CD4-positive, alpha-beta T cell (primary cell): Measurements from ENCODE around the gene LRRC57. TPM values are rescaled to one million over a fixed set of nuclear protein-coding genes. Genes with fewer than 3 reads are reported as not detected.

Source experiments
- ATAC-seq: fragments of 200-7000 bp; cut with Tn5 transposase; one replicate; pipeline ENCODE4 v1.10.0; 2022; ENCODE audit warnings: mild to moderate bottlenecking; ENCODE audit not compliant: poor library complexity
- CTCF ChIA-PET: fragments of 350-600 bp; sonication (Branson Sonifier 250); formaldehyde crosslinking; loops from one replicate; lab custom pipeline; 2021; ENCODE audit warnings: antibody characterized with exemption, inconsistent platforms; lab: Charles Lee
- POLR2A ChIA-PET: fragments of 350-600 bp; sonication (Branson Sonifier 250); formaldehyde crosslinking; loops from one replicate; lab custom pipeline; 2021; ENCODE audit warnings: antibody characterized with exemption, inconsistent platforms; lab: Charles Lee
- DNase-seq, 14 experiments: peaks; one replicate each; pipeline ENCODE4 v3.0.0-alpha.2; 2013 to 2020; ENCODE audit warnings: mixed read lengths in 2 of 14
- H3K27ac ChIP-seq, 2 donors: one replicate each; pipeline versions ENCODE4 v1.5.1 to v1.7.0; 2013; ENCODE audit warnings: low read length in 2 of 2, low read depth in 1 of 2, mild to moderate bottlenecking in 1 of 2
- H3K27me3 ChIP-seq, 2 experiments: 1 replicate in 1 of 2; 2 replicates in 1 of 2; pipeline versions ENCODE4 v1.6.1 to v1.7.0; 2013; ENCODE audit warnings: low read length in 2 of 2, control low read depth in 1 of 2, mild to moderate bottlenecking in 1 of 2, moderate library complexity in 1 of 2; ENCODE audit not compliant: insufficient read depth in 2 of 2, control insufficient read depth in 1 of 2
- H3K36me3 ChIP-seq: one replicate; pipeline ENCODE4 v1.6.1; 2013; ENCODE audit warnings: low read length, control low read depth; ENCODE audit not compliant: insufficient read depth
- H3K4me1 ChIP-seq: one replicate; pipeline ENCODE4 v1.6.1; 2013; ENCODE audit warnings: low read length, control low read depth; ENCODE audit not compliant: insufficient read depth
- H3K4me3 ChIP-seq: one replicate; pipeline ENCODE4 v1.5.1; 2013; ENCODE audit warnings: mild to moderate bottlenecking, low read length, moderate library complexity
- H3K9me3 ChIP-seq, 2 experiments: 1 replicate in 1 of 2; 2 replicates in 1 of 2; pipeline versions ENCODE4 v1.6.1 to v1.7.0; 2013; ENCODE audit warnings: low read length in 2 of 2, mild to moderate bottlenecking in 2 of 2, control low read depth in 1 of 2, moderate library complexity in 1 of 2; ENCODE audit not compliant: control insufficient read depth in 1 of 2, insufficient read depth in 1 of 2
- H3K27ac Mint-ChIP-seq: one replicate; pipeline ENCODE4 v1.8.0; 2020; ENCODE audit warnings: mixed read lengths
- H3K27me3 Mint-ChIP-seq: one replicate; pipeline ENCODE4 v1.8.0; 2021; ENCODE audit warnings: mixed read lengths
- H3K36me3 Mint-ChIP-seq: one replicate; pipeline ENCODE4 v1.8.0; 2021; ENCODE audit warnings: low read depth, mixed read lengths
- H3K4me1 Mint-ChIP-seq: one replicate; pipeline ENCODE4 v1.8.0; 2021; ENCODE audit warnings: low read depth, mixed read lengths
- H3K4me3 Mint-ChIP-seq: one replicate; pipeline ENCODE4 v1.8.0; 2020; ENCODE audit warnings: mild to moderate bottlenecking, mixed read lengths
- H3K9me3 Mint-ChIP-seq: one replicate; pipeline ENCODE4 v1.8.0; 2020; ENCODE audit warnings: mixed read lengths
- intact Hi-C, 2 experiments: fragments of 100-400 bp; cut with DNase I in 1 of 2; cut with micrococcal nuclease in 1 of 2; formaldehyde crosslinking; loops; one replicate each; pipeline versions ENCODE4 v1.15.1 to v1.9.0; 2023 to 2025; cut with DNase I, micrococcal nuclease
- total RNA-seq, 174 experiments: library from RNA in 2 of 174; stranded (reverse) in 2 of 174; gene quantifications; one replicate each; pipeline ENCODE4 v1.2.3 and lab custom pipeline; 2021 to 2026
- TF ChIP-seq, protein P1 (sequence below): fragments of 200-600 bp; IDR thresholded peaks from one replicate; pipeline ENCODE4 v1.8.0; 2022; ENCODE audit warnings: antibody characterized with exemption, mild to moderate bottlenecking

Gene LRRC57
- total RNA-seq, 2 experiments from 2014 or later, result 25.8 to 29.6 TPM

DNA sequence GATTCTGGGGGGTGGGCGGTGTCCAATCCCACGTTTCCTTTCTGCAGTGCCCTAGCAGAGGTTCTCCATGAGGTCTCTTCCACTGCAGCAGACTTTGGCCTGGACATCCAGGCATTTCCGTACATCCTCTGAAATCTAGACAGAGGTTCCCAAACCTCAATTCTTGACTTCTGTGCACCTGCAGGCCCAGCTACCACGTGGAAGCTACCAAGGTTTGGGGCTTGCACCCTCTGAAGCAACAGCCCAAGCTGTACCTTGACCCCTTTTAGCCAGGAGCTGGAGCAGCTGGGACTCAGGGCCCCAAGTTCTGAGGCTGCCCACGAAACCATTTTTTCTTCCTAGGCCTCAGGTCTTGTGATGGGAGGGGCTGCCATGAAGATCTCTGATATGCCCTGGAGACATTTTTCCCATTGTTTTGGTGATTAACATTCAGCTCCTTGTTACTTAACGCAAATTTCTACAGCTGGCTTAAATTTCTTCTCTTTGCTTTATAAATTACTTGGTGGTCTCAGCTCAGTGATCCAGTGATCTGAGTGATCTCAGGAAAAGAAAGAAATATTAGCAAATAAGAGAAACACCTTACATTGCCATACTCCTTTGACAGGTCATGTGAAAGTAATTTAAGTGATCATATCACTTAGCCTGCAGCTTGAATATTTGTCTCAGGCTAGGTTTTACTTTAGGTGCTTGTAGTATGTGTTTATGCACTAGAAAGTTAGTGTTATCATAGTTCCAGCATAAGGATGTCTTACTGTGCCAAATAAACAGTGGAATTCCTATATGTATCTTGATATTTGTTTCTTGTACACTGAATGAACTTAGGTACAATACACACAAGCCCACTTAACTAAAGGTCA is 50.2 kb downstream of the LRRC57 start:
- intact Hi-C loops, result loop anchor here (5.0 to 10.0 kb wide), 6 partner anchors 74 to 626 kb away; partner anchors contain the start of genes CDAN1 (in 1 of the 2) and VPS39 (in 1 of the 2)
- Mint-ChIP-seq H3K9me3 (no peaks in the 10 kb centered on the region), H3K27me3 (no peaks in the 10 kb centered on the region), H3K36me3 (peaks cover 11% of the 10 kb centered on the region), H3K4me3 (peak overlapping the region; percentile 64), H3K27ac (peak overlapping the region; percentile 61), H3K4me1 (peaks cover 68% of the 10 kb centered on the region)
- peaks cover 35% of the 10 kb centered on the region for H3K4me1 ChIP-seq
- no peaks in the 10 kb centered on the region for H3K9me3 ChIP-seq
- ChIA-PET CTCF (no interaction called here), POLR2A (interaction anchor here (1.6 to 1.7 kb wide), 2 partner anchors 50 to 225 kb away, joined by 4 to 5 read pairs; partner anchors contain the start of genes GANC, HAUS2, LRRC57 and TMEM87A)
- H3K27ac ChIP-seq, result no peak overlapping the region
- TF ChIP-seq, protein P1, sequence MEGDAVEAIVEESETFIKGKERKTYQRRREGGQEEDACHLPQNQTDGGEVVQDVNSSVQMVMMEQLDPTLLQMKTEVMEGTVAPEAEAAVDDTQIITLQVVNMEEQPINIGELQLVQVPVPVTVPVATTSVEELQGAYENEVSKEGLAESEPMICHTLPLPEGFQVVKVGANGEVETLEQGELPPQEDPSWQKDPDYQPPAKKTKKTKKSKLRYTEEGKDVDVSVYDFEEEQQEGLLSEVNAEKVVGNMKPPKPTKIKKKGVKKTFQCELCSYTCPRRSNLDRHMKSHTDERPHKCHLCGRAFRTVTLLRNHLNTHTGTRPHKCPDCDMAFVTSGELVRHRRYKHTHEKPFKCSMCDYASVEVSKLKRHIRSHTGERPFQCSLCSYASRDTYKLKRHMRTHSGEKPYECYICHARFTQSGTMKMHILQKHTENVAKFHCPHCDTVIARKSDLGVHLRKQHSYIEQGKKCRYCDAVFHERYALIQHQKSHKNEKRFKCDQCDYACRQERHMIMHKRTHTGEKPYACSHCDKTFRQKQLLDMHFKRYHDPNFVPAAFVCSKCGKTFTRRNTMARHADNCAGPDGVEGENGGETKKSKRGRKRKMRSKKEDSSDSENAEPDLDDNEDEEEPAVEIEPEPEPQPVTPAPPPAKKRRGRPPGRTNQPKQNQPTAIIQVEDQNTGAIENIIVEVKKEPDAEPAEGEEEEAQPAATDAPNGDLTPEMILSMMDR, result no peak
- H3K4me3 ChIP-seq, result no peak overlapping the region
- DNase-seq, result no peak
- peaks cover 2% of the 10 kb centered on the region for H3K36me3 ChIP-seq
- ATAC-seq, result no peak
- no peaks in the 10 kb centered on the region for H3K27me3 ChIP-seq

DNA sequence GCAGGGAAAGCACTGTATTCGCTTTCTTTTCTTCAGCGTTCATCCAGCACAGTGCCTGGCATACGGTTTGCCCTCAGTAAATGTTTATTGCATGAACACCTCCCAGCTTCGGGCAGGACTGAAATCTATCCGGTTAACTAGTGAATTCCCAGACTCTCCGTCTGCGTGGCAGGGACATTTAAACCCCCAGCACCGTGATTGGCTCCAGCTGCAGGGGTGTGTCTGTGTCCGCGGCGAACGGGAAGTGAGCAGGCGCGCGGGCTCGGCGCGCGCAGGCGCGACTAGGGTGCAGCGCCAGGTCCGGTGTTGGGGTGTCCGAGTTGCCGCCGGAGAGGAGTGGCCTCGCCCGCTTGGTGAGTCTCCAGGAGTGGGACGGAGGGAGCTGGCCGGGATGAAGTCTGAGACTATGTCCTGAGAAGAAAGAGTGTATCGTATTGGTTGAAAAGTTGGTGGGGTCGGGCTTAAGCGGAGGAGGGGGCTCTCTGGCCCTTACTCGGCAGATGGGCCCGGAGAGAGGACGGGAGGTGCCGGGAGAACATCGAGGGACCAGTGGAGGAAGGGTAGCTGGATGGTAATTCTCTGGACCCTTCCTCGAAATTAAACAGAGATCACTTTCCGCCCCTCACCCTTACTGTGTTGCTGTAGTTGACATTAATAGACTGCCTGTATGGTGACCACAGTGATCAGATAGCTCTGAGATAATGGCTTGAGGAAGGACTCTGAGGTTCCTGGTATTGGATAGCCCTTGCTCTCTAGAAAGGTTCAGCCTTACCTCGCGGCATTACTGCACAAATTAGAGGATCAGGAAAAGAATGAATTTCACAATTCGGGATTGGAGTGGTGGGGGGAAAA is 53.0 kb downstream of the LRRC57 start, which contains the start of gene SNAP23:
Gene SNAP23 (plus strand): TSS at position 274 of the 852 bp plus-strand sequence. CDS start 16,213 bp downstream, outside the sequence.
- Histone ChIP-seq H3K9me3 (no peaks in the 10 kb centered on the region), H3K4me1 (peaks cover 52% of the 10 kb centered on the region), H3K36me3 (no peaks in the 10 kb centered on the region), H3K27me3 (no peaks in the 10 kb centered on the region), H3K27ac (peak within 1 kb of the TSS; percentile 64 to 70), H3K4me3 (peak within 1 kb of the TSS; percentile 98)
- H3K27me3 Mint-ChIP-seq, result no peaks in the 10 kb centered on the region
- TF ChIP-seq, protein P1, result no peak
- ChIA-PET CTCF (no interaction called here), POLR2A (interaction anchor here (0.7 to 2.1 kb wide), 10 partner anchors 10 to 721 kb away, joined by 3 to 18 read pairs (median 4); partner anchors contain the start of genes GANC, HAUS2, LRRC57 and MAPKBP1)
- H3K4me3 Mint-ChIP-seq, result peak within 1 kb of the TSS; percentile 98
- peak; percentile 92 for ATAC-seq
- H3K36me3 Mint-ChIP-seq, result peaks cover 18% of the 10 kb centered on the region
- H3K9me3 Mint-ChIP-seq, result no peaks in the 10 kb centered on the region
- peak within 1 kb of the TSS; percentile 94 for H3K27ac Mint-ChIP-seq
- intact Hi-C loops, result loop anchor here (2.0 to 10.0 kb wide), 7 partner anchors 77 to 629 kb away; partner anchors contain the start of genes CDAN1 (in 1 of the 2), GANC (in 1 of the 2), TMEM87A (in 1 of the 2) and VPS39 (in 1 of the 2)
- peak; percentile 59 to 91 (median 76) for DNase-seq
- peaks cover 75% of the 10 kb centered on the region for H3K4me1 Mint-ChIP-seq

DNA sequence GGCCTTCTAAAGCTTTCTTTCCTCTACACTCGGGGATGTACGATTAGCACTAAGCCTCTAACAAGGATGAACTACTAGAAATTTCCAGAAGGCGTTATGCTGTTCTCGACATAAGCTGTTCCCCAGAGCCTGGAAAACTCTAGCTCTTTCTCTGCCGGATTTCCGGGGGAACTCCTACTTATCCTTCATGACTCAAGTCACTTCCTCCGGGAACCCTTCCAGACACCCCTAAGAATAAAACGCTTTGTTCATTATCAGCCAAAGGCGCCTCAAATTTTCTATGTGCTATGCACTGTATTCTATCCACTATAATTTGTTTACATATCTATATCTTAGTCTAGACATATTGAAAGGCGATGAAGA is 53.6 kb downstream of the LRRC57 start:
- intact Hi-C loops, result loop anchor here (2.0 to 10.0 kb wide), 7 partner anchors 77 to 630 kb away; partner anchors contain the start of genes CDAN1 (in 1 of the 2), GANC (in 1 of the 2), TMEM87A (in 1 of the 2) and VPS39 (in 1 of the 2)
- H3K27me3 ChIP-seq, result no peaks in the 10 kb centered on the region

More for the DNA sequence above, 53.6 kb downstream of the LRRC57 start:
- H3K4me3 Mint-ChIP-seq, result peak overlapping the region; percentile 98
- ChIA-PET POLR2A (interaction anchor here (0.6 to 2.1 kb wide), 10 partner anchors 10 to 1329 kb away, joined by 3 to 18 read pairs (median 4); partner anchors contain the start of genes GANC, HAUS2, LRRC57 and MAPKBP1), CTCF (no interaction called here)
- H3K36me3 Mint-ChIP-seq, result peaks cover 23% of the 10 kb centered on the region
- H3K27ac Mint-ChIP-seq, result peak overlapping the region; percentile 94
- H3K4me1 ChIP-seq, result peaks cover 52% of the 10 kb centered on the region
- peaks cover 70% of the 10 kb centered on the region for H3K4me1 Mint-ChIP-seq
- no peaks in the 10 kb centered on the region for H3K9me3 Mint-ChIP-seq
- H3K4me3 ChIP-seq, result peak overlapping the region; percentile 98
- H3K27me3 Mint-ChIP-seq, result no peaks in the 10 kb centered on the region
- H3K27ac ChIP-seq, result peak overlapping the region; percentile 20 to 64
- no peaks in the 10 kb centered on the region for H3K9me3 ChIP-seq
- H3K36me3 ChIP-seq, result no peaks in the 10 kb centered on the region
- TF ChIP-seq, protein P1, result no peak
- ATAC-seq (no peak), DNase-seq (peak in 6 of 14 experiments; percentile 9 to 59 (median 24))
